ENCODE results near the gene MRPS35.

MRPS35 gene

DNA sequence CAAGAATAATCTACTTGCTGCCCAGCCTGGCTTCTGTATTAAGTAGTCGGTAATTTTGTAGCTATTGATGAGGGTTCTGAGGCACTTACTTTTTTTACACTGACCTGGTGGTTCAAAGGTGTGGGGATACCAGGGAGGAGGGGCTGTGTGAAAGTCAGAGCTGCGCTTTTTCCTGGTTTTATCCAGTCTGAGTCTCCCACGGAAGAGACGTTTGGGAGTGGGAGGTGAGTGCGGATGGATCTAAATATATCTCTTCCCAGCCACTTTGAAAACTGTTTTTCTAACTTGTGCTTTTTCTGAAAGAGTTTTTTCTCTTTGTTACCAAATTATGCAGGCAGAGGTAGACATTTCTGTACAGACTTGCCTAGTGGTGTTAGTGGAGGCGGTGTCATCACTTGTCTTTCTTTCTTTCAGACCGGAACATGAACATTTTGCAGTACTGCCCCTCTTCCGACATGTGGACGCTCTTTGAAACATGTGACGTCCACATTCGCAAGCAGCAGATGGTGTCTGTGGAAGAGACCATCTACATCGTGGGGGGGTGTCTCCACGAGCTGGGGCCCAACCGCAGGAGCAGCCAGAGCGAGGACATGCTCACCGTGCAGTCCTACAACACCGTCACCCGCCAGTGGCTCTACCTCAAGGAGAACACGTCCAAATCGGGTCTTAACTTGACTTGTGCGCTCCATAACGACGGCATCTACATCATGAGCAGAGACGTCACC lies 86.8 kb downstream of the MRPS35 start:
- POLR2A ChIA-PET = no interaction called here
- CTCF ChIA-PET = interaction anchor here (0.5 to 1.9 kb wide), 3 partner anchors 10 to 31 kb away, joined by 3 to 5 read pairs (median 3); no protein-coding TSS in a partner anchor
- TF ChIP-seq ZNF621 (tag by site-specific recombination; IDR thresholded peaks at IDR 0.05) (no peak), ZNF24 (tag by site-specific recombination; IDR thresholded peaks at IDR 0.05) (no peak), ZNF514 (tag by site-specific recombination; IDR thresholded peaks at IDR 0.05) (no peak), SCRT1 (tag by site-specific recombination; IDR thresholded peaks at IDR 0.05; ENCODE audit: borderline replicate concordance) (no peak), ZSCAN23 (tag by site-specific recombination; IDR thresholded peaks at IDR 0.05) (no peak), ZNF174 (tag by site-specific recombination; IDR thresholded peaks at IDR 0.05) (no peak), SP7 (tag by site-specific recombination; IDR thresholded peaks at IDR 0.05) (no peak), GLIS1 (tag by site-specific recombination; IDR thresholded peaks at IDR 0.05) (no peak), KLF9 (tag by site-specific recombination; IDR thresholded peaks at IDR 0.05; ENCODE audit: low read depth) (no peak), OVOL3 (tag by site-specific recombination; IDR thresholded peaks at IDR 0.05) (no peak), ZNF223 (tag by site-specific recombination; IDR thresholded peaks at IDR 0.05) (no peak), ZNF830 (tag by site-specific recombination; IDR thresholded peaks at IDR 0.05; ENCODE audit: low read depth) (no peak), REPIN1 (tag by site-specific recombination; IDR thresholded peaks at IDR 0.05; ENCODE audit: low read depth) (no peak), ZNF23 (tag by site-specific recombination; IDR thresholded peaks at IDR 0.05; ENCODE audit: borderline replicate concordance) (no peak), ZNF202 (tag by site-specific recombination; IDR thresholded peaks at IDR 0.05; ENCODE audit: borderline replicate concordance) (no peak), YY2 (tag by site-specific recombination; IDR thresholded peaks at IDR 0.05) (no peak), ZNF837 (tag by site-specific recombination; IDR thresholded peaks at IDR 0.05) (no peak)
- TF ChIP-seq, protein P1, sequence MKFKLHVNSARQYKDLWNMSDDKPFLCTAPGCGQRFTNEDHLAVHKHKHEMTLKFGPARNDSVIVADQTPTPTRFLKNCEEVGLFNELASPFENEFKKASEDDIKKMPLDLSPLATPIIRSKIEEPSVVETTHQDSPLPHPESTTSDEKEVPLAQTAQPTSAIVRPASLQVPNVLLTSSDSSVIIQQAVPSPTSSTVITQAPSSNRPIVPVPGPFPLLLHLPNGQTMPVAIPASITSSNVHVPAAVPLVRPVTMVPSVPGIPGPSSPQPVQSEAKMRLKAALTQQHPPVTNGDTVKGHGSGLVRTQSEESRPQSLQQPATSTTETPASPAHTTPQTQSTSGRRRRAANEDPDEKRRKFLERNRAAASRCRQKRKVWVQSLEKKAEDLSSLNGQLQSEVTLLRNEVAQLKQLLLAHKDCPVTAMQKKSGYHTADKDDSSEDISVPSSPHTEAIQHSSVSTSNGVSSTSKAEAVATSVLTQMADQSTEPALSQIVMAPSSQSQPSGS (tag by site-specific recombination; IDR thresholded peaks at IDR 0.05; ENCODE audit: low read depth) = no peak
- no peak overlapping the region for H3K4me3 ChIP-seq (ENCODE audit: low read depth, low read length)
- H3K9me3 ChIP-seq (ENCODE audit: control insufficient read depth, insufficient read depth, low read depth, low read length) = no peaks in the 10 kb centered on the region
- no peak overlapping the region for H3K27ac ChIP-seq (ENCODE audit: extremely low read depth, low read depth, low read length)
- 0 out of 2 replicates have a peak, but pooled peaks cover 2% of the 10 kb centered on the region for H3K4me1 ChIP-seq (ENCODE audit: control insufficient read depth, insufficient read depth, low read length)
- H3K36me3 ChIP-seq (ENCODE audit: control insufficient read depth in 2 of 2, insufficient read depth in 1 of 2, low read length in 2 of 2) = peaks cover 32 to 64% of the 10 kb centered on the region in 2 experiments

DNA sequence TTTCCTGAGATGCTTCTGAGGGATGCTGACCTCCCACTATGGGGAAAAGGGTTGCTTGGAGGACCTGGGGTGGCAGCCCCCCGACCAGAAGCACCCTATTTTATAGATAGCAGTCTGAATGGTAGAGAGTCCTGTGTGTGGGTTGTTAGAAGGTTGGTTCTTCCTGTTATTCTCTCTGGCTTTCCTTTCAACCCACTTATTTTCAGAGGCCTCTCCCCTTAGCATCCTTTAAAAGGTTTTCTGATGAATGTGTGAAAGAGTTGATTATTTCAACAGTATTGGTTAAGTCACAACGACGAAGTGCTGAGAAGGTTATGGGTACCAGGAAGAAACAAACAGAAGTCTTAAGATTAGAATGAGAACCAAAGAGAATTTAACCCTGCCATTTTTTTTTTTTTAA lies 90.2 kb downstream of the MRPS35 start:
- ChIA-PET POLR2A (no interaction called here), CTCF (interaction anchor here (0.6 kb wide), 1 partner anchor 202 kb away, joined by 3 read pairs; no protein-coding TSS in a partner anchor)
- H3K4me1 ChIP-seq (ENCODE audit: control insufficient read depth, insufficient read depth, low read length) = 0 out of 2 replicates have a peak, but pooled peaks cover 2% of the 10 kb centered on the region
- TF ChIP-seq, protein P2, sequence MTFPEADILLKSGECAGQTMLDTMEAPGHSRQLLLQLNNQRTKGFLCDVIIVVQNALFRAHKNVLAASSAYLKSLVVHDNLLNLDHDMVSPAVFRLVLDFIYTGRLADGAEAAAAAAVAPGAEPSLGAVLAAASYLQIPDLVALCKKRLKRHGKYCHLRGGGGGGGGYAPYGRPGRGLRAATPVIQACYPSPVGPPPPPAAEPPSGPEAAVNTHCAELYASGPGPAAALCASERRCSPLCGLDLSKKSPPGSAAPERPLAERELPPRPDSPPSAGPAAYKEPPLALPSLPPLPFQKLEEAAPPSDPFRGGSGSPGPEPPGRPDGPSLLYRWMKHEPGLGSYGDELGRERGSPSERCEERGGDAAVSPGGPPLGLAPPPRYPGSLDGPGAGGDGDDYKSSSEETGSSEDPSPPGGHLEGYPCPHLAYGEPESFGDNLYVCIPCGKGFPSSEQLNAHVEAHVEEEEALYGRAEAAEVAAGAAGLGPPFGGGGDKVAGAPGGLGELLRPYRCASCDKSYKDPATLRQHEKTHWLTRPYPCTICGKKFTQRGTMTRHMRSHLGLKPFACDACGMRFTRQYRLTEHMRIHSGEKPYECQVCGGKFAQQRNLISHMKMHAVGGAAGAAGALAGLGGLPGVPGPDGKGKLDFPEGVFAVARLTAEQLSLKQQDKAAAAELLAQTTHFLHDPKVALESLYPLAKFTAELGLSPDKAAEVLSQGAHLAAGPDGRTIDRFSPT (tag by site-specific recombination; IDR thresholded peaks at IDR 0.05) = no peak
- TF ChIP-seq ZNF157 (tag by site-specific recombination; IDR thresholded peaks at IDR 0.05) = no peak
- TF ChIP-seq ZNF2 (tag by site-specific recombination; IDR thresholded peaks at IDR 0.05) = no peak
- TF ChIP-seq ZNF664 (tag by site-specific recombination; IDR thresholded peaks at IDR 0.05) = no peak
- TF ChIP-seq, protein P3, sequence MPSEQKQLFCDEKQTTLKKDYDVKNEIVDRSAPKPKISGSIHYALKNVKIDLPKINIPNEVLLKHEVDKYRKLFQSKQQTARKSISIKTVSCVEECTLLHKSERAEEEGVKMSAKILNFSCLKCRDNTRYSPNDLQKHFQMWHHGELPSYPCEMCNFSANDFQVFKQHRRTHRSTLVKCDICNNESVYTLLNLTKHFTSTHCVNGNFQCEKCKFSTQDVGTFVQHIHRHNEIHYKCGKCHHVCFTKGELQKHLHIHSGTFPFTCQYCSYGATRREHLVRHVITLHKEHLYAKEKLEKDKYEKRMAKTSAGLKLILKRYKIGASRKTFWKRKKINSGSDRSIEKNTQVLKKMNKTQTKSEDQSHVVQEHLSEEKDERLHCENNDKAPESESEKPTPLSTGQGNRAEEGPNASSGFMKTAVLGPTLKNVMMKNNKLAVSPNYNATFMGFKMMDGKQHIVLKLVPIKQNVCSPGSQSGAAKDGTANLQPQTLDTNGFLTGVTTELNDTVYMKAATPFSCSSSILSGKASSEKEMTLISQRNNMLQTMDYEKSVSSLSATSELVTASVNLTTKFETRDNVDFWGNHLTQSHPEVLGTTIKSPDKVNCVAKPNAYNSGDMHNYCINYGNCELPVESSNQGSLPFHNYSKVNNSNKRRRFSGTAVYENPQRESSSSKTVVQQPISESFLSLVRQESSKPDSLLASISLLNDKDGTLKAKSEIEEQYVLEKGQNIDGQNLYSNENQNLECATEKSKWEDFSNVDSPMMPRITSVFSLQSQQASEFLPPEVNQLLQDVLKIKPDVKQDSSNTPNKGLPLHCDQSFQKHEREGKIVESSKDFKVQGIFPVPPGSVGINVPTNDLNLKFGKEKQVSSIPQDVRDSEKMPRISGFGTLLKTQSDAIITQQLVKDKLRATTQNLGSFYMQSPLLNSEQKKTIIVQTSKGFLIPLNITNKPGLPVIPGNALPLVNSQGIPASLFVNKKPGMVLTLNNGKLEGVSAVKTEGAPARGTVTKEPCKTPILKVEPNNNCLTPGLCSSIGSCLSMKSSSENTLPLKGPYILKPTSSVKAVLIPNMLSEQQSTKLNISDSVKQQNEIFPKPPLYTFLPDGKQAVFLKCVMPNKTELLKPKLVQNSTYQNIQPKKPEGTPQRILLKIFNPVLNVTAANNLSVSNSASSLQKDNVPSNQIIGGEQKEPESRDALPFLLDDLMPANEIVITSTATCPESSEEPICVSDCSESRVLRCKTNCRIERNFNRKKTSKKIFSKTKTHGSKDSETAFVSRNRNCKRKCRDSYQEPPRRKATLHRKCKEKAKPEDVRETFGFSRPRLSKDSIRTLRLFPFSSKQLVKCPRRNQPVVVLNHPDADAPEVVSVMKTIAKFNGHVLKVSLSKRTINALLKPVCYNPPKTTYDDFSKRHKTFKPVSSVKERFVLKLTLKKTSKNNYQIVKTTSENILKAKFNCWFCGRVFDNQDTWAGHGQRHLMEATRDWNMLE (tag by site-specific recombination; conservative IDR thresholded peaks at IDR 0.05; ENCODE audit: low read depth) = no peak
- TF ChIP-seq, protein P4, sequence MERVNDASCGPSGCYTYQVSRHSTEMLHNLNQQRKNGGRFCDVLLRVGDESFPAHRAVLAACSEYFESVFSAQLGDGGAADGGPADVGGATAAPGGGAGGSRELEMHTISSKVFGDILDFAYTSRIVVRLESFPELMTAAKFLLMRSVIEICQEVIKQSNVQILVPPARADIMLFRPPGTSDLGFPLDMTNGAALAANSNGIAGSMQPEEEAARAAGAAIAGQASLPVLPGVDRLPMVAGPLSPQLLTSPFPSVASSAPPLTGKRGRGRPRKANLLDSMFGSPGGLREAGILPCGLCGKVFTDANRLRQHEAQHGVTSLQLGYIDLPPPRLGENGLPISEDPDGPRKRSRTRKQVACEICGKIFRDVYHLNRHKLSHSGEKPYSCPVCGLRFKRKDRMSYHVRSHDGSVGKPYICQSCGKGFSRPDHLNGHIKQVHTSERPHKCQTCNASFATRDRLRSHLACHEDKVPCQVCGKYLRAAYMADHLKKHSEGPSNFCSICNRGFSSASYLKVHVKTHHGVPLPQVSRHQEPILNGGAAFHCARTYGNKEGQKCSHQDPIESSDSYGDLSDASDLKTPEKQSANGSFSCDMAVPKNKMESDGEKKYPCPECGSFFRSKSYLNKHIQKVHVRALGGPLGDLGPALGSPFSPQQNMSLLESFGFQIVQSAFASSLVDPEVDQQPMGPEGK (tag by site-specific recombination; IDR thresholded peaks at IDR 0.05) = no peak
- no peaks in the 10 kb centered on the region for H3K9me3 ChIP-seq (ENCODE audit: control insufficient read depth, insufficient read depth, low read depth, low read length)
- no peak overlapping the region for H3K4me3 ChIP-seq (ENCODE audit: low read depth, low read length)
- H3K27ac ChIP-seq (ENCODE audit: extremely low read depth, low read depth, low read length) = no peak overlapping the region
- H3K36me3 ChIP-seq (ENCODE audit: control insufficient read depth in 2 of 2, insufficient read depth in 1 of 2, low read length in 2 of 2) = peaks cover 16 to 35% of the 10 kb centered on the region in 2 experiments; a peak in 2 of 3 replicates

All from HEK293 (cell line).